GM21528 (cell line): ENCODE results near the gene ZBTB20.
A peak's percentile ranks its signal among the peaks of the same experiment; 100 is the strongest.

ENCODE experiments used
- ATAC-seq: cut with Tn5 transposase; IDR thresholded peaks from one replicate; pipeline ENCODE4 v1.9.1; 2021; ENCODE audit warnings: mild to moderate bottlenecking, moderate library complexity; ENCODE audit not compliant: unreplicated experiment, low FRiP score

The ZBTB20 gene

DNA sequence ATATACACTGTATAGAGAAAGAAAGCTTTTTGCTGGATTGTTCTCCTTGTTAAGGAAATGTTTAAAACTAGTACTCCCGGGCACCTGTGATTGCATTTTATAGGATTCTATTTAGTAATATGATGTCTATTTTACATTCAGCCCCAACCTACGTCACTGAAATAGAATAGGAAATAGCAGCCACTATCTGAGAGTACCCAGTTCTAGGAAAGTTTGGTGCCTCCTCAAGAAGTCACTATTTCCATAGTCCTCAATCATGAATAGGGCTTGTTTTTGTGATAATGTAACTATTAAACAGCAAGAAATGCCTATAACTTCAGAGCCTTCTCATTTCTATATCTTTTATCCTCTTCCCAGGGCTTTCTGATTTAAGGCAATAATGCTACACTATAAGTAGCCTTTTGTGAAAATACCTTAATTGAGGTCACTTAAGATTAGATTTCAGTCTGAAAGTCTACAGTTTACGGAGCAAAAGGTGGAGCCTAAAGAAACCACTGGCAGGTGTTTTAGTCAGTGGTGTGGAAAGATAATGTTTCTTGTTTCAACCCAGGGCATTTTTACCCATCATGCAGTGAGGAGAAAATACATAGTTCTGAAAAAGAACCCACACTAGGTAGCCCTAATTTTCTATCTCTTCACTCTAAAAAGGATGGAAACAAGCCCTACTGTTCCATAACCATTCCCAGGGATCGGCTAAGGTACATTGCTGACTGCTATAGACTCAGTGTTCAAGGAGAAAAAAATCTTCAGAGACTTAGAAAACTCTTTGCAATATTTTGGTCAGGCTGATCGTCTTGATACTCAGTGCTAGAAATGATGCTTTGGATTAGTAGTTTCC, 814.5 kb downstream of the ZBTB20 start:
- peak; percentile 57 for ATAC-seq

DNA sequence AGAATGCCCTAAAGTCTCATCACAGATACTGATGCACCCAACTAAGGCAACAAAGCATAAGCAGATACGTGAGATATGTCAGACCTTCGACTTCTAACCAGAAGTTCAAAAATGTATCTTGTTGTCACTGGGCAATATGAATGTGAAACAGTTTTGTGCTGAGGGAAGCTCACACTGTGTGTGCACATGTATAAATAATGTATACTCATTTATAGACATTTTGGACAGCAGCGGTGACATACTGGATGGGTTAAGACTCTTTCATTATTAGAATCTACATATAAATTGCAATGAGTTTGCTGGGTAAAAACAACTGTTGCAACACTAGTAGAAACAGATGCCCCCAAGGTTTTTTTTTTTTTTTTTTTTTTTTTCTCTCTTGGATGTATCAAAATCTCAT, 815.4 kb downstream of the ZBTB20 start:
- no peak for ATAC-seq

- no peak for ATAC-seq
Observed at GRCh38 chr3:114331007-114331406, 816.1 kb downstream of the ZBTB20 start.

DNA sequence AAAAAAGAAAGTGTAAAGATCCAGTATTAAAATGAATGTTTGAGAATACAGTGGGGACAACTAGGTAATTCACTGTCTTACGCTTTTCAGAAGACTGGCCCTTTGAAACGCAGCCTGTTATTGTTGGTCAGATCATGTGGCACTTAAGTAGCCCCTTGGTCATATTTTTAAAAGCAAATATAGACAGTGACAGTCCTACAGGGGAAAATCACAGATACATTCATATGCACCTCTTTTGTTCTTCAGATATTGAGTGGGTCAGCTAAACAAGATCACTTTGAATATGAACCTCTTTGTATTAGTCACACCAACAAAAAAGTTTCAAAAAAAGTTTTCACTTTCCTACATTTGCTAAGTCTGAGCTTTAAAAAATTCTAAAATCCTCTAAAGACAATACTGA, 817.3 kb downstream of the ZBTB20 start:
- no peak for ATAC-seq

DNA sequence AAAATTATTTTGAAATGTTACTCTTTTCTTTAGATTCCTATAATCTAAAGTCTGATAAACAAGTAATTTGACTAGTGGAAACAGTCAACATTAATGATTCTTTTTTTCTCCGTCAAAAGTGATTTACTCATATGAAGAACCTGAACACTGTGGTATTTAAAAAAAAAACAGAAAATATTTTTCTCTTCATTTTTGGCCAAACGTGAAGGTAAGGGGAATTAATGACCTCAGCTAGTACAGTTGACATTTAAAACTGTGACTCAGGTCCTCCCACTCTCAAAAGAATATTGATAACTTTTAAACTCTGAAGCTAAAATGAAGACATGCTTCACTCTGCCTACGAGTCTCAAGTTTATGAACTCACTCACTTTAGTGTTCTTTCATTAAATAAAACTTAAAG, 818.7 kb downstream of the ZBTB20 start:
- ATAC-seq, result no peak

DNA sequence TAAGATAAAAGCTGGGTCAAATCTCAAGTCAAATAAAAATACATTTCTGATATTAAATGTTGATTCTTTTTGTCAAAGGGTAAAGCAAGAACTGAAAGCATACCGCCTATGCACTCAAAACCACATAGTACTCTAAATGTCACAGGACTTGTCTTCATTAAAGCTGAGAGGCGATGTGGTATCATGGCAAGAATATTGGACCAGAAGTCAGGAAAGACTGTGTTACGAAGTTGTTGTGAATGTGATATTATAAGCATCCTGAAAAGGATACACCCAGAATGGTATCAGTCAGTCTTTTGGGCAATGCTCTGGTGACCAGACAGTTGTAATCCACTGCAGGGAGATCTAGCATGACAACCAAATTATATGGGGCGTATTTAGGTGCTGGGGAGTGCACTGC, 819.4 kb downstream of the ZBTB20 start:
- no peak for ATAC-seq

- ATAC-seq, result no peak
Observed at GRCh38 chr3:114323546-114324254, 823.4 kb downstream of the ZBTB20 start.

DNA sequence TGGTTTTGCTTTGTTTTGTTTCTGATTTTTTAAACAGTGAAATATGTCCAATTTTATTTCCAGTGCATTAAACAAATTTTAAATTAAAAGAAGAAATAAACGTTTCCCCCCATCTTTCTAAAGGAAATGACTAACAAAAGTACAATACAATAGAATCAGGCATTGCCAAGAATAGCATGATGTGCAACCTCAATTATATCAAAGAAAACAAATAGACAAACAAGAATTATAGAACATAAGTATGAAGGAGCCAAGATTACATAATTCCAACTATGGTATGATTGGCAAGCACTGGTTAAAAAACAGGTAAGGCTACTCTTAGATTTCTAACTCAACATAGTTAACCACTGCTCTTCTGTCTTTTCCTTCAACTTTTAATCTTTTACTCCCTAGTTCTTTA, 826.8 kb downstream of the ZBTB20 start:
- no peak for ATAC-seq

GRCh38 chr3:114319453-114319852, 827.6 kb downstream of the ZBTB20 start:
- no peak for ATAC-seq

DNA sequence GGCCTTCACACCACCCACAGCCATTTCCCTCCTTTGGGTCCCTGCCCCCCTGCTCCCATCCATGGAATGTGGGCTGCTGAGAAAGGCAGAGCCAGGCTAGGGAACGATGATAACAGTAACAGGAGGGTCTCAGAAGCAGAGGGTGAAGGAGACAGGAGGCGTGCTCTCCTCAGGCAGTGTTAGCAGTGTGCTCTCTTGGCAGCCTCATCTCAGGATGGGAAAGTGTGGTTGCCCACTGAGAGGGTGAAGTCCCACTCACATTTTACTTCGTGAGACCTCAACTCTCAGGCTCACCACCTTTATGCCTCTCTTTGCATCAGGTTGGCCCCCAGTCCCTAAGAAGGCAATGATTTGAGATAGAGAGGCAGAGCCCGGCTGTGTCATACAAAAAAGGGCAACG, 828.8 kb downstream of the ZBTB20 start:
- no peak for ATAC-seq

DNA sequence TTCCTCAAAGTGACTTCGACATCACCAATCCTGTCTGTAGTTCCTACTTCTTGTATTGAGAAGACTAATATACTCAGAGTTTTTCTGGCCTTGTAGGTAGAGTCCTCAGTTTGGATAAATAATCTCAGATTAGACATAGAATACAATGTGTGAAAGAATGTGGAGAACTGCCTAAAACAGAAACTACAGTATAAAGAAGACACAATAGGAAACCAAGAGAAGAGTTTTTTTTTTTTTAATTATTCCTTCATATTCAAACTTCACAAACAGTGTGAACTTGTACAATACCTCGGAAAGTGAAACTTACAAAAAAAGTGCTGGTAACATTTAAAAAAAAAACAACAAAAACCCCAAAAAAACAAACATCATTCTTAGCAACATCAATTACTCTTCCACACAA, 832.8 kb downstream of the ZBTB20 start:
- ATAC-seq, result no peak

- ATAC-seq, result no peak
Observed at GRCh38 chr3:114313426-114313825, 833.7 kb downstream of the ZBTB20 start.

DNA sequence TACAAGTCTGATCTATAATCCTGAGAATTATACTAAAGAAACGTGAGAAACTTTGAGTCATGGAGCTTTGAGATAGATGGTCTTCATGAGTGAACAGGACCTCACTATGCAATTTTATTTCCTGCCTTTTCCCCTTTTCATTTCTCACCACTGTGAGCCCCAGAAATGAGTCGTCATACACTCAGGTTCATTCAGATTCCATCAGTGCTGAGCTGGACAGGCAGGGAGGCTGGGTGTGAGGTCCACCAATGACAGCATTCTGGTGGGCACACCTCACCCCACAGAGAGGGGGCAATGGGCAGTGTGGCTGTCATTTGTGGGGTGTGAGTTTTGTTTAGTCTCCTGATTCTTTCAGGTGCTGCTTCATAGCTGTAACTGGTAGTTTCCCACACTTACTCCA, 836.4 kb downstream of the ZBTB20 start:
- ATAC-seq, result no peak

GRCh38 chr3:114308830-114309229, 838.3 kb downstream of the ZBTB20 start:
- peak; percentile 83 for ATAC-seq

DNA sequence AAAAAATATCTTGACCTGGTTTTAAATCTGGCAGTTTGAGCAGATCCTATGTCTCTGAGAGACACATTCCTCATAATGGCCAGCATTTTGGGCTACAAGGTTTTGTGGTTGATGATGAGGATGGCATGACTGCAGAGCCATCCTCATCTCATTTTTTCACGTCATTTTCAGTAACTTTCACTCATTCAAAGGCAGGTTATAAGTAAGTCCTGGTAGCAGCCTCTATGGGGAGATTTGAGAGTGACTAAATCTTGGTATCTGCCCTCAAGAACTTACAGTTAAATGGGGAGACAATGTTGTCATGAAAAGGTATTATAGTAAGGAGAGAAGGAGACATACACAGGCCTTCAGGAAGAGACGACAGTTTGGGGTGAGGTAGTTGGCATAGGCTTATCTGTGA, 838.7 kb downstream of the ZBTB20 start:
- ATAC-seq, result peak; percentile 20

- ATAC-seq, result no peak
Observed at GRCh38 chr3:114307832-114308231, 839.3 kb downstream of the ZBTB20 start.

DNA sequence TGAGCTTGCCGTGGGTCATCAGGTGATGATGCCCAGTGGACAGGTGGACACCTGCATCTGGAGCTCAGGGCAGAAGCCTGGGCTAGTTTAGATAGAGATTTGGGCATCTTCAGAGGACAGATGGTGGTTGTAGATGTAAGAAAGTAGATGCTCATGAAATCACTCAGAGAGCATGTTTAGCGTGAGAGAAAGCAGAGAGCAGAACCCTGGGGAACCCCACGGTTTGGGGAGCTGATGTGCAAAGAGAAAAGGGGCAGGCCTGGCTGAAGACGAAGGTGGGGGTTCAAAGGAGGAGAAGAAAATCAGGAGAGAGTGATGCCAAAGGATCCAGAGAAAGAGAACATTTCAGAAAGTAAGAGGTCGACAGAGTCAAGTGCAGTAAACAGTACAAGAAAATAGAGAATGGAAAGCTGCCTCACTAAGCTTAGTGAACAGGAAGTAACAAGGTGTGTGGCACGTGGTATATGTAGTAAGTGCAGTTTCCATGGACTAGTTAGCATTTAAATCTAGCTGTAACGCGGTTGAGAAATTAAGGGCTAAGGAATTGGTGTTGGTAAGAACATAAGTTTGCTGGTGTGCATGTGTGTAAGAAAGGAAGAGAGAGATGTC, 839.8 kb downstream of the ZBTB20 start:
- no peak for ATAC-seq

- ATAC-seq, result no peak
Observed at GRCh38 chr3:114299941-114300624, 847.0 kb downstream of the ZBTB20 start.

DNA sequence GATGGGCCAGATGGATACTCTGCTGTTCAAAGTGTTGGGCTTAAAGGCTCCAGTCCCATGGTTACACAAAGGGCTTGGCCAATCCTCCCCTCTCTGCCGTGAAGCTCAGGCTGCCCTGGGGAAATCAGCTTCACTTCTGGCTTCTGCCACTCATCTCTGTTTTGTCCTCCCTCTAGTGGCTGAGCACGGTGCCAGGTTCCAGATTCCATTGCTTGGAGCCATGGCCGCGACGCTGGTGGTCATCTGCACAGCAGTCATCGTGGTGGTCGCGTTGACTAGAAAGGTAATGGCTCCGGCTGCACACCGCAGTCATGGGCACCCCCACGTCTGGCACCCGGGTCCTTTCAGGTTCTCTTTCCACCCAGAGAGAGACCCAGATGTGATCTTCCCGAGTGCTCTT, 847.7 kb downstream of the ZBTB20 start:
- no peak for ATAC-seq

DNA sequence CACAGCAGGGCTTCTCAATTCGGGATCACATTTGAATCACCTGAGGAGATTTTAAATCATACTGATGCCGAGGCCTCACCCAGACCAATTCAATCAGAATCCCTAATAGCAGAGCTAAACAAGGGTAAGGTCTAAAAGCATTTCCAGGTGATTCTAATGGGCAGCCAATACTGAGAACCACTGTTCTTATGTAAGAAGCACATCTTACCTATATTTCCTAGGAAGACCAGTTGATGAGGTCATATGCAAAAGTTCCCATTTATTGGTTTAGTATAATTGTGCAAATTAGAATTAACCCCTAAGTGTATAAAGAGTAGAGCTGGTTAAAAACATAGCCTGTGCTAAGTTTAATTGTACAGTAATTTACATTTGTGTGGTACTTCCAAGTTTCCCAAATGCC, 851.1 kb downstream of the ZBTB20 start:
- ATAC-seq, result no peak

- no peak for ATAC-seq
Observed at GRCh38 chr3:114294940-114295480, 852.1 kb downstream of the ZBTB20 start.
